ENCODE data around the gene ADAMTS12. TPM values are rescaled to one million over a fixed set of nuclear protein-coding genes. Genes with fewer than 3 reads are reported as not detected.

The ADAMTS12 gene
- total RNA-seq, 1 experiment from 2014 or later: 1.2 TPM

DNA sequence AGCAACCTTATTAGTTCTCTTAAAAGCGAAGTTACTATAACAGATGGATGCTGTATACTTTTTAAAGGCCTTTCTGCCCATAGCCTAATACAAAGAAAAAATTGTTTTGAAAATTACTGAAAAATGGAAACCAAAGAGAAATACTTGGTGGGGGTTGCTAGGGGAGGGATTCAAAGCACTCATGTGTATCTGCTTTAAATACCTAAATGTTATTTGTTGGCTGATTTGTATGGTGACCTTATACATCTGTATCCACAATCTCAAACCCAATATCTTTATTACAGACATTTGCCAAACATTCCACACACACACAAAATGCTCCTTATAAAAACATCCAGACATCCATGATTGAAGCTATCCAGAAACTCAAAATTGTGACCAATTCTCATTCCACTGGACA is 172.0 kb downstream of the ADAMTS12 start:
- no peaks in the 10 kb centered on the region for H3K36me3 Mint-ChIP-seq (ENCODE audit: insufficient read depth, unreplicated experiment)
- intact Hi-C loops (cut with micrococcal nuclease; ENCODE audit: unreplicated experiment): no loop called here
- no peak overlapping the region for H3K27ac Mint-ChIP-seq (ENCODE audit: unreplicated experiment)
- H3K9me3 Mint-ChIP-seq (ENCODE audit: low read depth, unreplicated experiment): no peaks in the 10 kb centered on the region
- TF ChIP-seq, protein P1, sequence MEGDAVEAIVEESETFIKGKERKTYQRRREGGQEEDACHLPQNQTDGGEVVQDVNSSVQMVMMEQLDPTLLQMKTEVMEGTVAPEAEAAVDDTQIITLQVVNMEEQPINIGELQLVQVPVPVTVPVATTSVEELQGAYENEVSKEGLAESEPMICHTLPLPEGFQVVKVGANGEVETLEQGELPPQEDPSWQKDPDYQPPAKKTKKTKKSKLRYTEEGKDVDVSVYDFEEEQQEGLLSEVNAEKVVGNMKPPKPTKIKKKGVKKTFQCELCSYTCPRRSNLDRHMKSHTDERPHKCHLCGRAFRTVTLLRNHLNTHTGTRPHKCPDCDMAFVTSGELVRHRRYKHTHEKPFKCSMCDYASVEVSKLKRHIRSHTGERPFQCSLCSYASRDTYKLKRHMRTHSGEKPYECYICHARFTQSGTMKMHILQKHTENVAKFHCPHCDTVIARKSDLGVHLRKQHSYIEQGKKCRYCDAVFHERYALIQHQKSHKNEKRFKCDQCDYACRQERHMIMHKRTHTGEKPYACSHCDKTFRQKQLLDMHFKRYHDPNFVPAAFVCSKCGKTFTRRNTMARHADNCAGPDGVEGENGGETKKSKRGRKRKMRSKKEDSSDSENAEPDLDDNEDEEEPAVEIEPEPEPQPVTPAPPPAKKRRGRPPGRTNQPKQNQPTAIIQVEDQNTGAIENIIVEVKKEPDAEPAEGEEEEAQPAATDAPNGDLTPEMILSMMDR (IDR thresholded peaks at IDR 0.05; ENCODE audit: unreplicated experiment): no peak
- no peak overlapping the region for H3K4me3 Mint-ChIP-seq (ENCODE audit: low read depth, unreplicated experiment)
- no peaks in the 10 kb centered on the region for H3K4me1 Mint-ChIP-seq (ENCODE audit: low read depth, unreplicated experiment)
- CTCF ChIA-PET: no interaction called here
- H3K27me3 Mint-ChIP-seq (ENCODE audit: unreplicated experiment): no peaks in the 10 kb centered on the region
- BruUV-seq (replicated peaks): no TSS peak
- no peak for DNase-seq

DNA sequence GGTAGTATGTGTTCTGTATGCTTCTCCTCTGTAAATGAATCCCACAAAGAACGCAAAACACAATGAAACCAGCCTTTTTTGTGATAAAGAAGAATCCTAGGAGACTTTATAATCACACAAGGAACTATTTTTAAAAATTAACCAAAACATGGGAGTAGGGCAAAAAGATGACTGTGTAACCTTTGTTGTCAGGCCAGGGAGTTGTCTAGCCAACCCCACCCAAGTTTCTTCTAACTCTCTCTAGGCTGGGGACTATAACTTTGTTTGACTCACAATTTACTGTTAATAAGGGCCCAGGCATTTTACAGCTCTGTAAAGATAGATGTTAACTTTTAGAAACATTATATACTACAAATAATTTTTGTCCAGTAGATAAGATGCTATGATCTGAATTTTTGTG is 176.1 kb downstream of the ADAMTS12 start:
- Mint-ChIP-seq H3K27me3 (ENCODE audit: unreplicated experiment) (no peaks in the 10 kb centered on the region), H3K4me3 (ENCODE audit: low read depth, unreplicated experiment) (no peak overlapping the region), H3K36me3 (ENCODE audit: insufficient read depth, unreplicated experiment) (no peaks in the 10 kb centered on the region), H3K4me1 (ENCODE audit: low read depth, unreplicated experiment) (no peaks in the 10 kb centered on the region), H3K27ac (ENCODE audit: unreplicated experiment) (no peak overlapping the region), H3K9me3 (ENCODE audit: low read depth, unreplicated experiment) (peaks cover 3% of the 10 kb centered on the region)
- TF ChIP-seq, protein P1 (IDR thresholded peaks at IDR 0.05; ENCODE audit: unreplicated experiment): no peak
- CTCF ChIA-PET: interaction anchor here (0.6 kb wide), 1 partner anchor 1326 kb away, joined by 3 read pairs; no protein-coding TSS in a partner anchor
- no TSS peak for BruUV-seq (replicated peaks)
- no peak for DNase-seq
- intact Hi-C loops (cut with micrococcal nuclease; ENCODE audit: unreplicated experiment): no loop called here

DNA sequence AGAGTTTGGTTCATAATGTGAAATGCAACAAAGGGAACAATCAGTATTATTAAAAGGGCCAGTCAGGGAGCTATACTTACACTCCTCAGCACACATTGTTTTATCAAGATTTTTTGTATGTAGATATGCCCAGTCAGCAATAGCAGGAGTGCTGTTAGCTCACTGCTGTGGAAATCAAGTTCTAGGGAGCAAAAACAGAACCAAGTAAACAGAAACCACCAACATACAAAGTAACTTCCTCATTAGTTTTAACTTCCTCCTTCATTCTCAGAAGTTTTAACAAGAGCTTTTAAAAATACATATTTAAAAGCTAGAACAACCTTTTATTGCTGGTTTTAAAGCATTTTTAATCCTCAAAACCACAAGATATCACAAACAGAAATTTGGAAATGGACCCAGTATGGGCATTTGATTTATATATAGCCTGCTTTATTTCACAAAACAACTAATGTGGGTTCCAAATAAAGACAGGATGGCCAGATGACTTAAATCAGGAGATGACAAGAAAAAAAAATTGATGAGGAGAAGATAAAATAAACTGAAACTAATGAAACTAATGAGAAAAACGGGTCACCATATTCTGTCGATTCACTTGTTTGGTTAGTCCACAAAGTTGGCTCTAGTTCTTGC is 178.5 kb downstream of the ADAMTS12 start:
- no peak for DNase-seq
- Mint-ChIP-seq H3K4me1 (ENCODE audit: low read depth, unreplicated experiment) (no peaks in the 10 kb centered on the region), H3K4me3 (ENCODE audit: low read depth, unreplicated experiment) (no peak overlapping the region), H3K27ac (ENCODE audit: unreplicated experiment) (no peak overlapping the region), H3K36me3 (ENCODE audit: insufficient read depth, unreplicated experiment) (no peaks in the 10 kb centered on the region), H3K9me3 (ENCODE audit: low read depth, unreplicated experiment) (peaks cover 7% of the 10 kb centered on the region), H3K27me3 (ENCODE audit: unreplicated experiment) (no peaks in the 10 kb centered on the region)
- intact Hi-C loops (cut with micrococcal nuclease; ENCODE audit: unreplicated experiment): no loop called here
- TF ChIP-seq, protein P1 (IDR thresholded peaks at IDR 0.05; ENCODE audit: unreplicated experiment): no peak
- CTCF ChIA-PET: no interaction called here
- no TSS peak for BruUV-seq (replicated peaks)

DNA sequence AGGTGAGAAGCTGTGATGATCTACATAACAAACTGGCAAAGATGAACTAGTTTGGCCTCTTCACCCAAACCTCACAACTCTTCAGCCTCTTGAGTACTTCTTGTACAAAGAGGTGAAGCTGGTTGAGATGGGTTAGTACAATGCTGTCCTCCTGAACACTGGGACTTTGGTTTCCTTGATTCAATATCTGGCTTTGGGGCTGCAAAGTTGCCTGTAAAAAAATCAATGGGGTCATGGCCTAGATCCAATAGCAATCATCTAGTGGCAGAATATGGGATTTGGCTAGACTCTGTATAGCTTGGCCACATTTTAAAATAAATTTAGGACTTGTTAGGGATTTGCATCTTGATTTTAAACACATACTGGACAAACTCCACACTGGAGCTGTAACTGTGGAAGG is 179.1 kb downstream of the ADAMTS12 start:
- DNase-seq: no peak
- no peak overlapping the region for H3K27ac Mint-ChIP-seq (ENCODE audit: unreplicated experiment)
- H3K9me3 Mint-ChIP-seq (ENCODE audit: low read depth, unreplicated experiment): peaks cover 7% of the 10 kb centered on the region
- no TSS peak for BruUV-seq (replicated peaks)
- no peaks in the 10 kb centered on the region for H3K36me3 Mint-ChIP-seq (ENCODE audit: insufficient read depth, unreplicated experiment)
- H3K27me3 Mint-ChIP-seq (ENCODE audit: unreplicated experiment): no peaks in the 10 kb centered on the region
- H3K4me1 Mint-ChIP-seq (ENCODE audit: low read depth, unreplicated experiment): no peaks in the 10 kb centered on the region
- TF ChIP-seq, protein P1 (IDR thresholded peaks at IDR 0.05; ENCODE audit: unreplicated experiment): no peak
- H3K4me3 Mint-ChIP-seq (ENCODE audit: low read depth, unreplicated experiment): no peak overlapping the region
- CTCF ChIA-PET: no interaction called here
- intact Hi-C loops (cut with micrococcal nuclease; ENCODE audit: unreplicated experiment): no loop called here

Data from Calu3 (cell line).